SH-SY5Y (cell line): Measurements from ENCODE around the gene GAK.

Experiments used
- GATA2 ChIP-seq: IDR thresholded peaks from 2 replicates; pipeline ENCODE4 v1.6.1; 2011; ENCODE audit warnings: mild to moderate bottlenecking, low read depth, low read length
- GATA3 ChIP-seq: IDR thresholded peaks from 2 replicates; pipeline ENCODE4 v1.6.1; 2011; ENCODE audit warnings: low read depth, mild to moderate bottlenecking, low read length, moderate library complexity

The GAK gene

DNA sequence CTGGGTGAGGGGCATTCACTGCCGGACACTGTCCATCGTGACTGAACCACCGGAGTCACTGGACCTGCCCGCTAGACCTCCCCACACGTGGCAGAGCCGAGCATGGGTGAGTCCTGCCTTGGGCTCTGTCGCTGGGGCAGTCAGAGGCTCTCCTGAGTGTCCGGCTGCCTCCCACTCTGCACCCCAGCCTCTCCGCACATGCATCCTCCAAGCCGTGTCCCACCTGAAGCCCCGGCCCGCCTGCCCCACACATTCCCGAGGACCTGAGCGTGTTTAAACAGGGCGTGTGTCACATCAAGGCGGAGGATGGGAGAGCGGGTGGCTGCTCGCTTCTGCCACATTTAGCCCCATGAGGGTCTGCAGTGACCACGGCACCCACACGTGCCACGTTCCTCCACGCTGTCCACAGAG is 110.9 kb downstream of the GAK start:
- TF ChIP-seq GATA3 (no peak), GATA2 (no peak)

DNA sequence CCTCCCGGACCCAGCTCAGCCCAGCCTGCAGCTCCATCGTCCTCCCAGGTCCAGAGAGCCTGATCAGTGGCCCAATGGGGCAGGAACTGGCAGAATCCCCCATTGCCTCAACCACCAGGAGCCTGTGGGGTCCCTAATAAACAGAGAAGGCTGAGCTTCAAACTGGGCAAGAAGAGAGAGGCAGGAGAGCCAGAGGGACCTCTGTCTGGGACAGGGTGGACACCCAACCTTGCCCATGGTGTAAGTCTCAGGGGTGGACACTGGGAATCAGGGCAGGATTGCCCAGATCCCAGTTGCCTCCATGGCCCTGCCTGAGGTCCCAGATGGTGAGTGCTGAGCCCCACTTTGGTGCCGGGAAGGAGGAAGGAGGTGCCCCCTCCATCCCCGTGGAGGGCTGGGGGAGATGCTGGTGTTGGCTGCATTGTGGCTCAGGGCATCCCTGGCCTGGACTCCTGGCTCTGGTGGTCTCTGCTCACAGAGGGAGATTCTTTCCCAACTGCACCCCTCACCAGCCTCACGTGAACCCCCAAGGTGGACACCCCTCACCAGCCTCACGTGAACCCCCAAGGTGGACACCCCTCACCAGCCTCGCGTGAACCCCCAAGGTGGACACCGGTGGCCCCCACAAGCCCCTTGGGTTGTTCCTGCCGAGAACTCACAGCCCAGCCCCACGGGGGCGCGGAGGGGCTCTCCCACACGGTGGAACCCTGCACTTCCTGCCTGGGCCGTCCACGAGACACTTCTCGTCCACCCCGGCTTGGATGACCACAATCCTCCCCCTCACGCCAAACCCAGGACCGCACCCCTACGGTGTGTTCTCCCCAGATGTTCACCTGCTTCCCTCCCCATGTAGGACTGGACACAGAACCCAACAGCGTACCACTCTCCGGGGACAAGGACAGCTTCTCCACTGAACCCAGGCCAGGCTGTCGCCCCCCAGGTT is 111.6 kb downstream of the GAK start:
- no peak for TF ChIP-seq GATA2
- TF ChIP-seq GATA3, result no peak

DNA sequence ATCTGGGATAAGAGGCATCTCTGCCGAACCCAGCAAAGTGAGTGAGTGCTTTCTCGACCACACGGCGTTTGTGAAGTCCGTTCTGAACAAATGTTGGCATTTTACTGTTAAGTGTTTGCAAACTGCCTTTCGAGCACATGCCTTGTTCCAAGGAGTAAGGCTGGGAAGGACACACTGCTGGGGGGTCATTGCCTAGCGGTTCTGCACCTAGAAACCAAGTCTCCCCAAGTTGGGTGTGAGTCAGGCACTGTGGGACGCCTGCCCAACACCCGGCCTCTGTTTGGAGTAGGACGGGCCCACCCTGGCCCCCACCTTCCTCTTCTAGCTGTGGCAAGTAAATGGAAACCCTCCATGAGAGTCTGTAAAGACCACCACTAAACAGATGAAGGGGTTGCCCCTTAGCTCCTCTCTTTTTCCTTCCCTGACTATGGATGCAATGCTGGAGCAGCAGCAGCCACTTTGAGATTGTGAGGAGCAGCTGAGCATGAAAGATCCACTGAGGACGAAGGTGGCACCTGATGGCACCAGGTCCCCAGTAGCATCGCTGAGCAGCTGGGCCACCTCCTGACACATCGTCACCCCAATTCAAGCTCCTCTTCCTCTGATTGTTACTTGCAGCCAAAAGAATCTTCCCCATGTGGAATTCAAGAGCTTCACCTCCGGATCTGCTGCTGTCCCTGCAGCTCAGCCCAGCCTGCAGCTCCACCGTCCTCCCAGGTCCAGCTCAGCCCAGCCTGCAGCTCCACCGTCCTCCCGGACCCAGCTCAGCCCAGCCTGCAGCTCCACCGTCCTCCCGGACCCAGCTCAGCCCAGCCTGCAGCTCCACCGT is 112.5 kb downstream of the GAK start:
- no peak for TF ChIP-seq GATA3
- TF ChIP-seq GATA2, result no peak

DNA sequence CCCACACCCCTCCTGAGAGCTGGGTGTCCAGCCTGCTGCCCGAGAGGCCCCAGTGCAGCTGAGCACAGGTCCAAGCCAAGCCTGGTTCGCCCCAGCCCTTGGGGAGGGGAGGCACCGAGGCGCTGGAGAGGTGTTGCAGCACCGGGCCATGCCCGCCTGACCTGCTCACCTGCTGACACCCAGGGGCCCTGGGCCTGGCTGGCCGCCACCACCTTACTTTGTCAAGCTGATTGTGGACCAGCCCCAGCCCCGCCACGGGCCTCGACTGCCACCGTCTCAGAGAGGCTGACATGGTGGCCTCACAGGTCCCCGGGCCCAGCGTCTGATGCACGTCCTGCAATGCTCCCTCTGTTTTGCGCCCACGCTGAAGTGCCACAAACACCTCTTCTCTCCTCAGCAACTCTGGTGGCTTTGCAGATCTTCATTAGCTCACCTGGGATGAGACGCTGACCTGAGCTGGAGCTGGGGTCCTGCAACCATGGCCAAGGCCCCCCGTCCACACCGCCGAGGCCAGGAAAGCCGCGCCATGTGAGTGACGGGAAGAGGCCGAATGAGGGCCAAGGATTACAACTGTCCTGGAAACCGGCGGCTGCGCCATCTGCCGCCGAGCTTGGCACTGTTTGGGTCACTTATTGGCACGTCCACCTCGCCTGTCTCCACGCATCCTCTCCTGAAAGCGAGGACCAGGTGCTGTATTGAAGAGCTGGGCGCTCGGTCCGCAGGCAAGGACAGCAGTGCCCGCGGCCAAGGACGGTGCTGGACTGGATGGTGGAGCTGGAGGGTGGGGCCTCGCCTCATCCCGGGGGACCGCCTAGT is 113.8 kb downstream of the GAK start:
- TF ChIP-seq GATA3 (no peak), GATA2 (no peak)

GRCh38 chr4:815464-816146 is 116.5 kb downstream of the GAK start:
- TF ChIP-seq GATA3, result no peak
- TF ChIP-seq GATA2, result no peak

DNA sequence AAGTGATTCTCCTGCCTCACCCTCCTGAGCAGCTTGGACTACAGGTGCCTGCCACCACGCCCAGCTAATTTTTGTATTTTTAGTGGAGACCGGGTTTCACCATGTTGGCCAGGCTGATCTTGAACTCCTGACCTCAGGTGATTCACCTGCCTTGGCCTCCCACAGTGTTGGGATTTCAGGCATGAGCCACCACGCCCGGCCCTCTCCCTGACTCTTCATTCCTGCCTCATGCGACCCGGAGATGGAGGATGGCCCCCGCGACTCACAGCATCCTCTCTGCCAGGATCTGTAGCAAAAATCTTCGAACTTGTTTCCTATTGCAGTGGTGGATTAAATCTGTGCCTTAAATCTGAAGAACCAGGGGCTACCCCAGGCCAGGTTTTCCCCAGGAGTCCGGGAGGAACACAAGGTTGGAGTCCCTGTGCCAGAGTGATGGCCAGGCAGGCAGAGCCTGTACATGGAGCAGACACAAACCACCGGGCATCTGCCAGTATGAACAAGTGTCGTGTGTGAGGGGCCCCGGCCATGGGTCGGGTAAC is 117.7 kb downstream of the GAK start:
- no peak for TF ChIP-seq GATA2
- no peak for TF ChIP-seq GATA3

DNA sequence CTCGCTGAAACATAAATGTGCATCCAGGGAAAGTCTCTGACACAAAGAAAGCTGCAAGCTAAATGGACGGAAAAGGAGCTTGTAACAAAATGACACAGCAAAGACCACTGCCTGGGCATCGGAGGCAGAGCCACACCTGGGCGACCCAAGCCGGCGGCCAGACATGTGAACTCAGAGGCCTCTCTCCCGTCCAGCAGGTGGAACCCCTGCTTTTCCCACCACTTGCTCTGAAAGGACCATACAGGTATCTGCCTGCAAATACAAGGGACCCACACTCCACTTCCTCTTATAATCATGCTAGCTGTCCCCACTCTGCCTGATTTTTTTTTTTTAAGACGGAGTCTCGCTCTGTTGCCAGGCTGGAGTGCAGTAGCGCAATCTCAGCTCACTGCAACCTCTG is 118.2 kb downstream of the GAK start:
- TF ChIP-seq GATA2, result no peak
- no peak for TF ChIP-seq GATA3

DNA sequence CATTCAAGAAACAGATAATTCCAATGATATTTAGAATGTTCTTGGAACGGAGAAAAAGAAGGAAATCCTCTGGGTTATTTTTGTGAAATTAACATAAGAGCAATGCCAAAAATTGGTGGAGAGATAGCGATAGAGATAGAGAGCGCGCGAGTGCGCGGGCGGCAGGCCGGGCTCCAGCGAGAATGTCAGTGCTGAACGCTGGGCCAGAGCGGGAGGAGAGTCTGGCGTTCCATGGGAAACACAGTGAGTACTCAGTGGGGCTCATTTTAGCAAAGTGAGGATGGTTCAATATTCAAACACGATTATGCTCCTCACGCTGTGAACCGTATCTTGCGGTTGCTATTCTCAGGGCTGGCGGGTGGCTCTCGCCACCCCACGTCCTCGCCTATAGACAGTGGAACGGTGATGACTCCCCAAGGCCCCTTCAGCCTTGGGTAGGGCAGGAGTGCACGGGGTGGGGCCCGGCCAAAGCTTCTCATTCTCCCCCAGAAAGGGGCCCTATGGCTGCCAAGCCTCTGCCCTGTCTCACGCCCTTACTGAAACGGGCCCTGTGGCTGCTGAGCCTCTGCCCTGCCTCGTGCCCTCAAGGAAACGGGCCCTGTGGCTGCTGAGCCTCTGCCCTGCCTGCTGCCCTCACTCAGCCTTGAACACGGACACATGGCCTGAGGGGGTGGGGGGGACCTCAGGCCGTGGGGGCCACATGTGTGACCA is 123.1 kb downstream of the GAK start:
- TF ChIP-seq GATA2, result no peak

DNA sequence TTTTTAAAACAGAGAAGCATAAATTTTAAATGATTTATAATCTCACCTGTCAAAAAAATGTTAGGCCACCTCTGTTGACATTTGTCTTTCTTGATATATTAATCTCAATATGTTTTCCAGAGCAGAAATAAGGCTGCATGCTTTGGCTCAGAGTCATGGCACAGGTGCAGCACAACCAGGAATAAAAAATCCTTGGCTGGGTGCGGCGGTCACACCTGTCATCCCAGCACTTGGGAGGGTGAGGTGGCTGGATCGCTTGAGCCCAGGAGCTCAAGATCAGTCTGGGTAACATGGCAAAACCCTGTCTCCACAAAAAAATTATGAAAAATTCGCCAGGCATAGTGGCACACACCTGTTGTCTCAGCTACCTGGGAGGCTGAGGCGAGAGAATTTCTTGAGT is 124.3 kb downstream of the GAK start:
- TF ChIP-seq GATA2 (no peak), GATA3 (no peak)

DNA sequence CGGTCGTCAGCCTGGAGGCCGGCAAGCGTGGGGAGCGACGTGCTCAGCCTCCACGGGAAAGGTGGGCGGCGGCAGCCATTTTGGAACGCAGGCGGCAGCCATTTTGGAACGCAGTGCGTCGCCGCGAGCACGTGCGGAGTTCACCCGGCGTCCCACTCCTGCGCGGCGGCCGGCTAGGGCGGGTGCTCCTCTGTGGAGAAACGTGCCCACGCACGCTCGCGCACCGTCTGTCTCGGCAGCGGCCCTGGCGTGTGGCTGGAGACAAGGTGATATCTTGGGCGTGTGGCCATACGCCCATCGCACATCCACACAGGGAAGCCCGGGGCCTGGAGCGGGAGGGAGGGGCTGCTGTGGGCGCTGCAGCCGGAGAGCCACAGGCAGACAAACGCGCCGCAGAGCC is 127.3 kb downstream of the GAK start:
- TF ChIP-seq GATA2 (no peak), GATA3 (no peak)

DNA sequence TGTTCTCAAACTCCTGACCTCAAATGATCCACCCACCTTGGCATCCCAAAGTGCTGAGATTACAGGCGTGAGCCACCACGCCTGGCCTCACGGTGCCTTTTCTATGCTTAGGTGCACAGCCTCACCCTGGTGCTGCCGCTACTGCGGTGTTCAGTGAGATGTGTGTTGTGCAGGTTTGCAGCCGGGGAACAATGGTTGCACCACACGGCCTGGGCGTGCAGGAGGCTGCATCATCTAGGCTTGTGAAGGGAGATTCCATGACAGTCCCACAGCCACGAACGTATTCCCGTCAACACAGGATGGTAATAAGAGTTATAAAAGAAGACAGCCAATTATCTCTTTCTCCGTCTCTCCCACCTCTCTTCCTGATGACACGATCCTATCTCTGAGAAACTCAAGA is 128.2 kb downstream of the GAK start:
- TF ChIP-seq GATA2 (no peak), GATA3 (no peak)

GRCh38 chr4:801436-802124 is 130.5 kb downstream of the GAK start:
- TF ChIP-seq GATA3, result no peak
- TF ChIP-seq GATA2, result no peak
